Measurements from ENCODE around the gene ANTKMT.
A peak's percentile ranks its signal among the peaks of the same experiment; 100 is the strongest.
"Not testable (repeated sequence)": the region's sequence is repeated elsewhere in the genome, so short reads cannot be mapped to it uniquely, and the experiment has no call there.

Gene ANTKMT

DNA sequence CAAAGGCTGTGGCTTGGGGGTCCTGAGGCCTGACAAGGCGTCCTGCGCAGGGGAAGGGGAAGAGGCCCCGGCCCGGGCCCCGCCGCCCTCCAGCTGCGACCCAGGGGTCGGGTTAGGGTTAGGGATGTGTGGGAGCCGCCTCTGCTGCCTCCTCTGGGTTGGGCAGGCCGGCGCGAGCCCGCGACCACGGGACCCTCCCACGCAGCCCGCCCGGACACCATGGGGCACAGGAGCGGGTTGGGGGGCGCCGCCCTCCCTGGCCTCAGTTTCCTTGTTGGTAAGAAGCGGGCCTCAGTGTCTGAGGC lies 19.5 kb downstream of the ANTKMT start:
- H3K27ac ChIP-seq (ENCODE audit: low read depth, low read length), result peak overlapping the region; percentile 61
- peak overlapping the region; percentile 84 for H3K4me2 ChIP-seq (ENCODE audit: low read depth, low read length, poor library complexity, severe bottlenecking)
- H3K9me2 ChIP-seq (replicated peaks; ENCODE audit: insufficient read depth, low read length), result no peaks in the 10 kb centered on the region
- no peaks in the 10 kb centered on the region for H3K9me3 ChIP-seq (ENCODE audit: insufficient read depth, low read length)
- H2AFZ ChIP-seq (ENCODE audit: low read depth, low read length, severe bottlenecking), result no peak overlapping the region
- peaks cover 9% of the 10 kb centered on the region; the same call in 1 of the 2 replicates for H3K79me2 ChIP-seq (ENCODE audit: insufficient read depth, low read length)
- H3K36me3 ChIP-seq (ENCODE audit: low read length), result no peaks in the 10 kb centered on the region
- TF ChIP-seq EZH2phosphoT487 (conservative IDR thresholded peaks at IDR 0.05; ENCODE audit: low read length), result no peak
- TF ChIP-seq, protein P1, sequence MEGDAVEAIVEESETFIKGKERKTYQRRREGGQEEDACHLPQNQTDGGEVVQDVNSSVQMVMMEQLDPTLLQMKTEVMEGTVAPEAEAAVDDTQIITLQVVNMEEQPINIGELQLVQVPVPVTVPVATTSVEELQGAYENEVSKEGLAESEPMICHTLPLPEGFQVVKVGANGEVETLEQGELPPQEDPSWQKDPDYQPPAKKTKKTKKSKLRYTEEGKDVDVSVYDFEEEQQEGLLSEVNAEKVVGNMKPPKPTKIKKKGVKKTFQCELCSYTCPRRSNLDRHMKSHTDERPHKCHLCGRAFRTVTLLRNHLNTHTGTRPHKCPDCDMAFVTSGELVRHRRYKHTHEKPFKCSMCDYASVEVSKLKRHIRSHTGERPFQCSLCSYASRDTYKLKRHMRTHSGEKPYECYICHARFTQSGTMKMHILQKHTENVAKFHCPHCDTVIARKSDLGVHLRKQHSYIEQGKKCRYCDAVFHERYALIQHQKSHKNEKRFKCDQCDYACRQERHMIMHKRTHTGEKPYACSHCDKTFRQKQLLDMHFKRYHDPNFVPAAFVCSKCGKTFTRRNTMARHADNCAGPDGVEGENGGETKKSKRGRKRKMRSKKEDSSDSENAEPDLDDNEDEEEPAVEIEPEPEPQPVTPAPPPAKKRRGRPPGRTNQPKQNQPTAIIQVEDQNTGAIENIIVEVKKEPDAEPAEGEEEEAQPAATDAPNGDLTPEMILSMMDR (IDR thresholded peaks at IDR 0.05; ENCODE audit: insufficient read depth, low read length, poor library complexity, severe bottlenecking), result no peak
- peak overlapping the region; percentile 96 for H3K4me3 ChIP-seq (ENCODE audit: insufficient read depth, low read length, poor library complexity, severe bottlenecking)
- no peaks in the 10 kb centered on the region for H3K27me3 ChIP-seq (ENCODE audit: low read length)
- no peaks in the 10 kb centered on the region for H4K20me1 ChIP-seq (ENCODE audit: low read depth, low read length)
- H3K9ac ChIP-seq (ENCODE audit: low read length), result peak overlapping the region; percentile 95
- H3F3A ChIP-seq (ENCODE audit: insufficient read depth), result peaks cover 13% of the 10 kb centered on the region

DNA sequence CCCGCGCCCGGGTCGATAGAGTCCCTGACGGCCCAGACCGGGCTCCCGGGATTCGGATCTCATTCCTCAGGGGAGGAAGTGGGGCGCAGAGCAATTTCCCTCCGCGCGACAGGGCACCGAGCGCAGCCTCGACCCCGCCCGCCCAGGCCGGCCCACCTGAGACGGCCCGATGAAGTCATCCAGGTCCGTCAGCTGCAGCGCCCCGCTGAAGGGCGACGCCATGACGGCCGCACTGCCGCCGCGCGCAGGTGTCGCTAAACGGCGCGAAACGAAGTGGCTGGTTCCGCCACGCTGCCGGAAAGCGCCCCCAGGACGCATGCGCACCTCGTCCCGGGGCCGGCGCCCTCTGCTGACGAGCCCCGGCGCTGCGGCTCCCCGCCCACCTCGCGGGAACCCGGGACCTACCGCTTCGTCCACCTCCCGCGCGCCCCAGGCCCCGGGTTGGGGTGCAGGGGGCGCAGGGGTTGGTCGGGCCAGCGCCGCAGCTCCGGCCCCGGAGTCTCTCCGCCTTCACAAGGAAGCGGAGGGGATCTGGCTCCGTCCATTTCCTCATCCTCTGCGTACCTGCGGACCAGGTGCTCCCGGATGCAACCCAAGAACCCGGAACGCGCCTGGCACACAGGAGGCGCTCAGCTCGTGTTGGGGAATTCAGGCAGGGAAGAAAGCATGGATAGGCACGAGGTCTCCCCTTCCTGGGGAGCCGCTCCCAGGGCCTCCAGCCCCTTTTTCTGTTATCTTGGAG lies 20.0 kb downstream of the ANTKMT start, which contains the start of gene CIAO3:
Gene CIAO3, minus strand, starts transcription at position 234 of the 742 bp plus-strand sequence. Its CDS starts 12 bp downstream, at position 222.
- Histone ChIP-seq H3K9me2 (replicated peaks; ENCODE audit: insufficient read depth, low read length) (no peaks in the 10 kb centered on the region), H3K9me3 (ENCODE audit: insufficient read depth, low read length) (no peaks in the 10 kb centered on the region), H3K4me3 (ENCODE audit: insufficient read depth, low read length, poor library complexity, severe bottlenecking) (peak within 1 kb of the TSS; percentile 98), H3K36me3 (ENCODE audit: low read length) (no peaks in the 10 kb centered on the region), H4K20me1 (ENCODE audit: low read depth, low read length) (no peaks in the 10 kb centered on the region), H3F3A (ENCODE audit: insufficient read depth) (peaks cover 13% of the 10 kb centered on the region), H3K27ac (ENCODE audit: low read depth, low read length) (peak within 1 kb of the TSS; percentile 61), H2AFZ (ENCODE audit: low read depth, low read length, severe bottlenecking) (peak within 1 kb of the TSS; percentile 98), H3K79me2 (ENCODE audit: insufficient read depth, low read length) (peaks cover 9% of the 10 kb centered on the region; the same call in 1 of the 2 replicates), H3K27me3 (ENCODE audit: low read length) (no peaks in the 10 kb centered on the region), H3K4me2 (ENCODE audit: low read depth, low read length, poor library complexity, severe bottlenecking) (peak within 1 kb of the TSS; percentile 96), H3K9ac (ENCODE audit: low read length) (peak within 1 kb of the TSS; percentile 95)
- TF ChIP-seq EZH2phosphoT487 (conservative IDR thresholded peaks at IDR 0.05; ENCODE audit: low read length), result no peak
- TF ChIP-seq, protein P1 (IDR thresholded peaks at IDR 0.05; ENCODE audit: insufficient read depth, low read length, poor library complexity, severe bottlenecking), result peak; percentile 81

DNA sequence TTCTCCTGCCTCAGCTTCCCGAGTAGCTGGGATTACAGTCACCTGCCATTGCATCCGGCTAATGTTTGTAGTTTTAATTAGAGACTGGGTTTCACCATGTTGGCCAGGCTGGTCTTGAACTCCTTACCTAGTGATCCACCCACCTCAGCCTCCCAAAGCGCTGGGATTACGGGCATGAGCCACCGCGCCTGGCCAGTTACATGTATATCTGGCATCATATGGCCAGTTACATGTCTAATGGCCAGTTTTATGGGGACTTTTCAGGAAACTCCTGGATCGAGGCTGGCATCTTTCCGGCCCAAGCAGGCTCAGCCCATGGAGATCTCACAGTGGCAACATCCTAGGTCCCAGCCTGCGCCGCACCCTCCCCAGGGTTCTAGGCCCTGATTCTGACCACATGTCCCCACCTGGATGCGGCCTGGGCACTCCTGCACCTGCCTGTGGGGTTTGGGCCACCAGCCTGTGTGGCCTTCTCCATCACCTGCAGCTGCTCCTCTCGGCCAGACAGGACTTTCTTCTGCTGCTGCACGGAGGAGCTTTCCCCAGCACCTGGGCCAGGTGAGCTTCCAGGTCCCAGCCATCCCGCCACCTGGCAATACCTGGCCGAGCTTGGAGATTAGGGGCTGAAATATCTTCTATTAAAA lies 21.2 kb downstream of the ANTKMT start:
- Histone ChIP-seq H3K27me3 (ENCODE audit: low read length) (no peaks in the 10 kb centered on the region), H3K27ac (ENCODE audit: low read depth, low read length) (no peak overlapping the region), H3K4me3 (ENCODE audit: insufficient read depth, low read length, poor library complexity, severe bottlenecking) (no peak overlapping the region), H3K36me3 (ENCODE audit: low read length) (no peaks in the 10 kb centered on the region), H4K20me1 (ENCODE audit: low read depth, low read length) (no peaks in the 10 kb centered on the region), H3K9me3 (ENCODE audit: insufficient read depth, low read length) (no peaks in the 10 kb centered on the region), H3K4me2 (ENCODE audit: low read depth, low read length, poor library complexity, severe bottlenecking) (no peak overlapping the region), H3K79me2 (ENCODE audit: insufficient read depth, low read length) (peaks cover 9% of the 10 kb centered on the region; the same call in 1 of the 2 replicates), H3K9me2 (replicated peaks; ENCODE audit: insufficient read depth, low read length) (no peaks in the 10 kb centered on the region), H2AFZ (ENCODE audit: low read depth, low read length, severe bottlenecking) (no peak overlapping the region), H3K9ac (ENCODE audit: low read length) (no peak overlapping the region), H3F3A (ENCODE audit: insufficient read depth) (peaks cover 13% of the 10 kb centered on the region)
- no peak for TF ChIP-seq EZH2phosphoT487 (conservative IDR thresholded peaks at IDR 0.05; ENCODE audit: low read length)
- TF ChIP-seq, protein P1 (IDR thresholded peaks at IDR 0.05; ENCODE audit: insufficient read depth, low read length, poor library complexity, severe bottlenecking), result no peak

DNA sequence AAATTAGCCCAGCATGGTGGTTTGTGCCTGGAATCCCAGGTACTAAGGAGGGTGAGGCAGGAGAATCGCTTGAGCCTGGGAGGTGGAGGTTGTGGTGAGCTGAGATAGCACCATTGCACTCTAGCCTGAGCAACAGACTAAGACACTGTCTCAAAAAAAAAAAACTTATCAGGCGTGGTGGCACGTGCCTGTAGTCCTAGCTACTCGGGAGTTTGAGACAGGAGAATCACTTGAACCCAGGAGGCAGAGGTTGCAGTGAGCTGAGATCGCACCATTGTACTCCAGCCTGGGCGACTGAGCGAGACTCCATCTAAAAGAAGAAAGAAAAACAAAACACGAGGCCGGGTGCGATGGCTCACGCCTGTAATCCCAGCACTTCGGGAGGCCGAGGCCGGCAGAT lies 21.9 kb downstream of the ANTKMT start:
- not testable (repeated sequence) for H3K4me2 ChIP-seq (ENCODE audit: low read depth, low read length, poor library complexity, severe bottlenecking); H3K27ac ChIP-seq (ENCODE audit: low read depth, low read length); H4K20me1 ChIP-seq (ENCODE audit: low read depth, low read length); H3K4me3 ChIP-seq (ENCODE audit: insufficient read depth, low read length, poor library complexity, severe bottlenecking); H3K27me3 ChIP-seq (ENCODE audit: low read length); H3K9ac ChIP-seq (ENCODE audit: low read length); H2AFZ ChIP-seq (ENCODE audit: low read depth, low read length, severe bottlenecking); H3K79me2 ChIP-seq (ENCODE audit: insufficient read depth, low read length); H3K9me2 ChIP-seq (replicated peaks; ENCODE audit: insufficient read depth, low read length); H3K36me3 ChIP-seq (ENCODE audit: low read length); H3K9me3 ChIP-seq (ENCODE audit: insufficient read depth, low read length)
- H3F3A ChIP-seq (ENCODE audit: insufficient read depth), result 0 out of 2 replicates have a peak, but pooled peaks cover 10% of the 10 kb centered on the region

Measured in SU-DHL-6 (cell line).